Activated CD8-positive, alpha-beta memory T cell treated with anti-CD3 and anti-CD28 coated beads for 36 hours (primary cell): ENCODE data around the gene NBPF19. TPM values are rescaled to one million over a fixed set of nuclear protein-coding genes. Genes with fewer than 3 reads are reported as not detected.
"Not testable (repeated sequence)": the region's sequence is repeated elsewhere in the genome, so short reads cannot be mapped to it uniquely, and the experiment has no call there.

Experiments
- CTCF ChIA-PET: fragments of 350-600 bp; sonication (Branson Sonifier 250); formaldehyde crosslinking; loops from one replicate; lab custom pipeline; 2021; ENCODE audit warnings: antibody characterized with exemption; lab: Charles Lee
- POLR2A ChIA-PET: fragments of 350-600 bp; sonication (Branson Sonifier 250); formaldehyde crosslinking; loops from one replicate; lab custom pipeline; 2021; ENCODE audit warnings: antibody characterized with exemption; lab: Charles Lee
- total RNA-seq, 2 experiments: library from RNA; stranded (reverse); gene quantifications; one replicate each; pipeline ENCODE4 v1.2.3, GENCODE V29; 2021

NBPF19 gene
- total RNA-seq = 10 to 100 TPM; 10.6 TPM

- POLR2A ChIA-PET = not testable (repeated sequence)
Measured at GRCh38 chr1:149474745-149475144, at the start of gene NBPF19. NBPF19 (plus strand) TSS chr1:149475045; CDS start chr1:149475933, 888 bp downstream.

GRCh38 chr1:149428317-149428716, 46.5 kb upstream of the NBPF19 start:
- CTCF ChIA-PET, POLR2A ChIA-PET: not testable (repeated sequence)

More at GRCh38 chr1:149474745-149475144, at the start of gene NBPF19:
- CTCF ChIA-PET = not testable (repeated sequence)

GRCh38 chr1:149445451-149445850, 29.4 kb upstream of the NBPF19 start:
- CTCF ChIA-PET, POLR2A ChIA-PET: not testable (repeated sequence)

GRCh38 chr1:149452196-149452595, 22.6 kb upstream of the NBPF19 start:
- POLR2A ChIA-PET, CTCF ChIA-PET: not testable (repeated sequence)

- POLR2A ChIA-PET, CTCF ChIA-PET: not testable (repeated sequence)
Measured at GRCh38 chr1:149452652-149453051, 22.2 kb upstream of the NBPF19 start.

GRCh38 chr1:149558350-149558825, 83.5 kb downstream of the NBPF19 start:
- POLR2A ChIA-PET, CTCF ChIA-PET: not testable (repeated sequence)

- CTCF ChIA-PET = not testable (repeated sequence)
Measured at GRCh38 chr1:149561806-149562205, 87.0 kb downstream of the NBPF19 start.

GRCh38 chr1:149565485-149565884, 90.6 kb downstream of the NBPF19 start:
- CTCF ChIA-PET, POLR2A ChIA-PET: not testable (repeated sequence)

More at GRCh38 chr1:149561806-149562205, 87.0 kb downstream of the NBPF19 start:
- POLR2A ChIA-PET = not testable (repeated sequence)

- POLR2A ChIA-PET, CTCF ChIA-PET: not testable (repeated sequence)
Measured at GRCh38 chr1:149572763-149573162, 97.9 kb downstream of the NBPF19 start.

GRCh38 chr1:149585592-149585991, 110.7 kb downstream of the NBPF19 start:
- POLR2A ChIA-PET, CTCF ChIA-PET: not testable (repeated sequence)

Other genes with a start within 250 kb of the NBPF19 start
- not detected for gene PPIAL4C, start 108.8 kb downstream of the NBPF19 start, total RNA-seq